ENCODE results near the gene WDR54. TPM values are rescaled to one million over a fixed set of nuclear protein-coding genes. Genes with fewer than 3 reads are reported as not detected.

The WDR54 gene
- total RNA-seq, 4 donors from 2014 or later, result 12.3 to 19.7 (median 16.3) TPM; not detected in 1

- H3K27ac ChIP-seq, result no peak overlapping the region
- intact Hi-C loops (cut with DNase I; ENCODE audit: low total_unique reads), result no loop called here
These were observed 19.6 kb upstream of the WDR54 start for GRCh38 chr2:74401891-74402290.

DNA sequence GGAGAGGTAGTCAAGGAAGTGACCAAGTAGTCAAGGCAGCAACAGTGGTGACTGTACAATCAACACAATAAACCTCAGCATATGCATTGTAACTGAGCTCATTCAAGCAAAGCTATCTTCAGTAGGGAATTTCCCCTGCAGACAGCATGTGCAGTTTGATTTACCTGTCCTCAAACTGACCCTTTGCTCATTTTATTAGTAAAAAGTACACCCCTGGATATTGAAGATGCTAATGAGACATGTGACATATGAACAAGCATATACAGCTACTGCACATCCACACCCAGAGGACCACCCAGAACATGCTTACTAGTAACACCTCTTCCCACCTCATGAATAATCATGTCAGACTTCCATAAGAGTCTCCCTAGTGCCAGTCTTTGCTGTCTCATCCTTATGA lies 15.5 kb upstream of the WDR54 start:
- Histone ChIP-seq H3K4me3 (no peak overlapping the region), H3K9me3 (no peaks in the 10 kb centered on the region), H3K27ac (no peak overlapping the region), H3K4me1 (no peaks in the 10 kb centered on the region), H3K27me3 (no peaks in the 10 kb centered on the region), H3K36me3 (no peaks in the 10 kb centered on the region)
- no peak for DNase-seq
- intact Hi-C loops (cut with DNase I; ENCODE audit: low total_unique reads), result no loop called here
- TF ChIP-seq POLR2A (IDR thresholded peaks at IDR 0.05), result no peak
- no peak for TF ChIP-seq CTCF (IDR thresholded peaks at IDR 0.05)

More at GRCh38 chr2:74401891-74402290, 19.6 kb upstream of the WDR54 start:
- Histone ChIP-seq H3K27me3 (no peaks in the 10 kb centered on the region), H3K4me3 (no peak overlapping the region), H3K36me3 (no peaks in the 10 kb centered on the region), H3K9me3 (no peaks in the 10 kb centered on the region), H3K4me1 (no peaks in the 10 kb centered on the region)
- DNase-seq, result no peak
- TF ChIP-seq CTCF (IDR thresholded peaks at IDR 0.05) (no peak), POLR2A (IDR thresholded peaks at IDR 0.05) (no peak)

DNA sequence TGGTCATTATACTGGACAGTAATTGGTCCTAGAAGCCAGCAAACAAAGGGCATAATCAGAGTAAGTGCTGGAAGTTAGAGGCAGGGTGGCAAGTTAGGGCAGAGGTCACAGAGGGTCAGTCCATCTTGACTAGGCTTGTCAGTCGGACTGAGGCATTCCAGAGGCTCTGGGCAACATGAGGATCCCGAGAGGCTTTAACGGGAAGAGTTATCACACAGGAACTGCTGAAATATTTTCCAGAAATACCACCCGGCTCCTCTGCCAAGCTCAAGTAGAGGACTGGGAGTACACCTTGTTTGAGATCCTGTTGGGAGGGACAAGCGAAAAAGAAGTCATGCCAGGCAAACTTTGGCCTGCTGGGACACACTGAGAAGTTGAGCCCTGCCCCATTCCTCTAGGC lies 13.8 kb upstream of the WDR54 start:
- intact Hi-C loops (cut with DNase I; ENCODE audit: low total_unique reads), result no loop called here
- no peaks in the 10 kb centered on the region for H3K36me3 ChIP-seq
- no peaks in the 10 kb centered on the region for H3K27me3 ChIP-seq
- no peaks in the 10 kb centered on the region for H3K4me1 ChIP-seq
- DNase-seq, result no peak
- TF ChIP-seq CTCF (IDR thresholded peaks at IDR 0.05), result no peak
- TF ChIP-seq POLR2A (IDR thresholded peaks at IDR 0.05), result no peak
- no peak overlapping the region for H3K4me3 ChIP-seq
- no peak overlapping the region for H3K27ac ChIP-seq
- no peaks in the 10 kb centered on the region for H3K9me3 ChIP-seq

DNA sequence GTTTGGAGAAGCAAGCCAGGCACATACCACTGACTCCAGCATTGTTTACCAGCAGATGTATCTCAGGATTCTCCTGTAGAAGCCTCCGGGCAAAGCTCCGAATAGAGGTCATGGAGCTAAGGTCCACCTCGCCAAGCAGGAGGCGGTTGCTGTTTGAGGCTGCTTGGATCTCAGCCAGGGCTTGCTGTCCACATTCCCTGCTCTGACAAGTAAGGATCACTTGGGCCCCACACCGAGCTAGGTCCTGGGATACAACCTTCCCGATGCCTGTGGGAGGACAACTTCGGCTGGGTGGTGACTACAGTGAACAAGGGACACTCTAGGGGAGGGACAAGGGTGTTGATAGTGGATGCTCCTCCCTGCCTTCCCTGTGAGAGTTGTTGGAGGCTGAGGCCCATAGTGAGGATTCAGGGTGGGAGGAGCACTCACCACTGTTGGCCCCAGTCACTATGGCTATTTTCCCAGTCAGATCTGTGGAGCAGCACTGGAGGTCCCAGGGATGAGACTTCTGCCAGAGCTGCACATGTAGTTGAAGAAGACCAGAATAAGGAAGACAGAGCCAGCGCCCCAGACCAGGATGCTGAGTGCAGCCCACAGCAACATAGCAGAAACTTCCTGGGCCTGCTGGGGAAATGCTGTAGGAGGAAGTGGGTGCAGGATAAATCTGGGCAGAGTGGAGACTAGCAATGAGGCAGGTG lies 8.4 kb upstream of the WDR54 start:
- intact Hi-C loops (cut with DNase I; ENCODE audit: low total_unique reads), result no loop called here

More for the DNA sequence above, 8.4 kb upstream of the WDR54 start:
- H3K9me3 ChIP-seq, result no peaks in the 10 kb centered on the region
- no peak overlapping the region for H3K4me3 ChIP-seq
- DNase-seq, result peak in 1 of 2 donors; percentile 40
- H3K27me3 ChIP-seq, result no peaks in the 10 kb centered on the region
- no peak overlapping the region for H3K27ac ChIP-seq
- H3K36me3 ChIP-seq, result no peaks in the 10 kb centered on the region
- TF ChIP-seq CTCF (IDR thresholded peaks at IDR 0.05), result no peak
- TF ChIP-seq POLR2A (IDR thresholded peaks at IDR 0.05), result no peak
- H3K4me1 ChIP-seq, result peaks cover 0 to 5% of the 10 kb centered on the region in 2 donors

All from uterus (tissue), 4 donors.